H9 (cell line): ENCODE data around the gene PER2. TPM values are rescaled to one million over a fixed set of nuclear protein-coding genes. Genes with fewer than 3 reads are reported as not detected.

Source experiments
- DNase-seq: peaks from one replicate; pipeline ENCODE4 v3.0.0-alpha.2; 2017
- H2AFZ ChIP-seq: one replicate; pipeline ENCODE4 v1.6.1; 2013; ENCODE audit warnings: mild to moderate bottlenecking, low read length, control low read depth, moderate library complexity
- H2AK5ac ChIP-seq: 2 replicates; pipeline ENCODE4 v1.6.1; 2013; ENCODE audit warnings: low read length, control low read depth, mixed read lengths; ENCODE audit not compliant: insufficient read length
- H2BK120ac ChIP-seq: one replicate; pipeline ENCODE4 v1.6.1; 2013; ENCODE audit warnings: low read depth, mild to moderate bottlenecking, low read length, control low read depth, inconsistent platforms; ENCODE audit not compliant: poor library complexity, severe bottlenecking
- H2BK12ac ChIP-seq: 2 replicates; pipeline ENCODE4 v1.6.1; 2013; ENCODE audit warnings: low read length, control low read depth, mixed read lengths, low read depth; ENCODE audit not compliant: insufficient read length
- H2BK15ac ChIP-seq: 2 replicates; pipeline ENCODE4 v1.6.1; 2013; ENCODE audit warnings: low read depth, low read length, control low read depth
- H2BK20ac ChIP-seq: one replicate; pipeline ENCODE4 v1.6.1; 2013; ENCODE audit warnings: low read depth, mild to moderate bottlenecking, low read length, control low read depth, inconsistent platforms; ENCODE audit not compliant: poor library complexity, severe bottlenecking
- H2BK5ac ChIP-seq: 2 replicates; pipeline ENCODE4 v1.6.1; 2013; ENCODE audit warnings: low read length, control low read depth, mixed read lengths; ENCODE audit not compliant: insufficient read length
- H3K14ac ChIP-seq: 2 replicates; pipeline ENCODE4 v1.6.1; 2013; ENCODE audit warnings: low read length, control low read depth; ENCODE audit not compliant: insufficient read depth
- H3K18ac ChIP-seq: 2 replicates; pipeline ENCODE4 v1.6.1; 2013; ENCODE audit warnings: low read depth, mild to moderate bottlenecking, mixed read lengths, low read length, control low read depth; ENCODE audit not compliant: insufficient read length
- H3K23ac ChIP-seq: 2 replicates; pipeline ENCODE4 v1.6.1; 2013; ENCODE audit warnings: low read length, control low read depth, mixed read lengths, low read depth; ENCODE audit not compliant: insufficient read length
- H3K23me2 ChIP-seq: 2 replicates; pipeline ENCODE4 v1.6.1; 2013; ENCODE audit warnings: low read depth, mild to moderate bottlenecking, mixed read lengths, low read length, control low read depth; ENCODE audit not compliant: insufficient read length, poor library complexity, severe bottlenecking
- H3K27ac ChIP-seq: 2 replicates; pipeline ENCODE4 v1.5.1; 2013; ENCODE audit warnings: low read length, control low read depth, mixed read lengths, low read depth; ENCODE audit not compliant: insufficient read length
- H3K27me3 ChIP-seq: 2 replicates; pipeline ENCODE4 v1.6.1; 2013; ENCODE audit warnings: low read length, control low read depth, inconsistent platforms; ENCODE audit not compliant: insufficient read depth
- H3K4ac ChIP-seq: 2 replicates; pipeline ENCODE4 v1.6.1; 2013; ENCODE audit warnings: low read depth, mild to moderate bottlenecking, control low read depth, inconsistent platforms, low read length, moderate library complexity
- H3K4me1 ChIP-seq: 2 replicates; pipeline ENCODE4 v1.6.1; 2013; ENCODE audit warnings: low read length, control low read depth, inconsistent platforms; ENCODE audit not compliant: insufficient read depth
- H3K4me2 ChIP-seq: 2 replicates; pipeline ENCODE4 v1.6.1; 2013; ENCODE audit warnings: low read length, control low read depth, mixed read lengths; ENCODE audit not compliant: insufficient read length, insufficient read depth
- H3K56ac ChIP-seq: 2 replicates; pipeline ENCODE4 v1.6.1; 2013; ENCODE audit warnings: low read depth, mild to moderate bottlenecking, mixed read lengths, low read length, control low read depth; ENCODE audit not compliant: insufficient read length
- H3K79me1 ChIP-seq: 2 replicates; pipeline ENCODE4 v1.6.1; 2013; ENCODE audit warnings: low read depth, mild to moderate bottlenecking, moderate library complexity, low read length, control low read depth, inconsistent platforms; ENCODE audit not compliant: insufficient read depth, poor library complexity, severe bottlenecking
- H3K79me2 ChIP-seq: 2 replicates; pipeline ENCODE4 v1.6.1; 2013; ENCODE audit warnings: low read length, control low read depth, inconsistent platforms; ENCODE audit not compliant: insufficient read depth
- H3K9ac ChIP-seq: 2 replicates; pipeline ENCODE4 v1.6.1; 2013; ENCODE audit warnings: low read length, control low read depth, mixed read lengths; ENCODE audit not compliant: insufficient read length; ENCODE audit errors: extremely low read depth
- H3K9me3 ChIP-seq: one replicate; pipeline ENCODE4 v1.6.1; 2013; ENCODE audit warnings: low read depth, low read length, inconsistent platforms; ENCODE audit not compliant: control insufficient read depth
- H3T11ph ChIP-seq: one replicate; pipeline ENCODE4 v1.6.1; 2013; ENCODE audit warnings: mild to moderate bottlenecking, low read length, control low read depth, inconsistent platforms
- H4K20me1 ChIP-seq: one replicate; pipeline ENCODE4 v1.6.1; 2013; ENCODE audit not compliant: control insufficient read depth, insufficient read length, insufficient read depth
- H4K5ac ChIP-seq: 2 replicates; pipeline ENCODE4 v1.6.1; 2013; ENCODE audit warnings: low read depth, mild to moderate bottlenecking, mixed read lengths, low read length, control low read depth; ENCODE audit not compliant: insufficient read length
- H4K8ac ChIP-seq: replicated peaks from 2 replicates; pipeline ENCODE4 v1.6.1; 2013; ENCODE audit warnings: low read length, control low read depth, mixed read lengths, low read depth; ENCODE audit not compliant: insufficient read length
- H4K91ac ChIP-seq: 2 replicates; pipeline ENCODE4 v1.6.1; 2013; ENCODE audit warnings: low read depth, mild to moderate bottlenecking, moderate library complexity, mixed read lengths, low read length, control low read depth; ENCODE audit not compliant: insufficient read length
- H3K27ac Mint-ChIP-seq, 3 experiments: 2 replicates in 2 of 3; 3 replicates in 1 of 3; pipeline ENCODE4 v1.8.0; 2020 to 2021; ENCODE audit warnings: mixed read lengths in 3 of 3, mild to moderate bottlenecking in 1 of 3, moderate library complexity in 1 of 3
- H3K27me3 Mint-ChIP-seq: 2 replicates; pipeline ENCODE4 v1.8.0; 2021; ENCODE audit warnings: low read depth, mild to moderate bottlenecking, moderate library complexity, mixed read lengths
- H3K36me3 Mint-ChIP-seq, 3 experiments: 2 replicates in 2 of 3; 3 replicates in 1 of 3; pipeline ENCODE4 v1.8.0; 2020 to 2021; ENCODE audit warnings: low read depth in 3 of 3, mixed read lengths in 3 of 3; ENCODE audit not compliant: insufficient read depth in 1 of 3
- H3K4me1 Mint-ChIP-seq, 2 experiments: 2 replicates each; pipeline ENCODE4 v1.8.0; 2020; ENCODE audit warnings: mixed read lengths in 2 of 2
- H3K4me3 Mint-ChIP-seq, 2 experiments: 2 replicates in 1 of 2; 3 replicates in 1 of 2; pipeline ENCODE4 v1.8.0; 2020 to 2021; ENCODE audit warnings: mild to moderate bottlenecking in 2 of 2, mixed read lengths in 2 of 2, moderate library complexity in 1 of 2
- H3K9me3 Mint-ChIP-seq, 2 experiments: 2 replicates in 1 of 2; 3 replicates in 1 of 2; pipeline ENCODE4 v1.8.0; 2020; ENCODE audit warnings: mild to moderate bottlenecking in 2 of 2, mixed read lengths in 2 of 2, moderate library complexity in 1 of 2
- CTCF ChIP-seq: fragments of 200-600 bp; sonication (generic); conservative IDR thresholded peaks from 3 replicates; pipeline ENCODE4 v1.8.0; 2021; ENCODE audit warnings: antibody characterized with exemption, mild to moderate bottlenecking
- WGBS: extraction: QIAGEN DNeasy Blood & Tissue Kit; methylation state at CpG from one replicate; pipeline ENCODE4 v1.1.7; 2013; ENCODE audit warnings: missing lambda C conversion rate, low lambda C conversion rate, mixed read lengths; ENCODE audit not compliant: insufficient read length; ENCODE audit errors: extremely low coverage; 5-methylcytosine and 5-hydroxymethylcytosine counted together
- total RNA-seq: library from RNA; stranded (reverse); gene quantifications from 2 replicates; pipeline ENCODE4 v1.2.1, GENCODE V29; 2021

Gene PER2
- total RNA-seq, 1 experiment from 2014 or later: 12.9 TPM

- Mint-ChIP-seq H3K36me3 (peaks cover 0 to 2% (median 0%) of the 10 kb centered on the region in 3 experiments; a peak in 1 of 7 replicates), H3K27me3 (peaks cover 34% of the 10 kb centered on the region), H3K27ac (no peak overlapping the region), H3K4me3 (no peak overlapping the region), H3K4me1 (peaks cover 12 to 14% of the 10 kb centered on the region in 2 experiments), H3K9me3 (no peaks in the 10 kb centered on the region)
- Histone ChIP-seq H4K8ac (no peak overlapping the region), H2BK12ac (no peak overlapping the region), H2BK15ac (no peak overlapping the region), H2BK5ac (no peak overlapping the region), H3K23ac (no peak overlapping the region), H4K5ac (no peak overlapping the region), H2BK120ac (no peak overlapping the region), H3K23me2 (peaks cover 5% of the 10 kb centered on the region), H3K14ac (no peak overlapping the region; the same call in 1 of the 2 replicates), H3K79me1 (no peaks in the 10 kb centered on the region), H3K9me3 (no peaks in the 10 kb centered on the region), H2BK20ac (no peak overlapping the region), H3K4me1 (peaks cover 3% of the 10 kb centered on the region; the same call in 1 of the 2 replicates), H3K56ac (no peak overlapping the region), H3T11ph (no peak overlapping the region), H3K9ac (no peak overlapping the region), H3K4ac (no peak overlapping the region), H3K4me2 (no peak overlapping the region), H2AFZ (no peak overlapping the region), H4K20me1 (no peaks in the 10 kb centered on the region), H3K27me3 (peaks cover 7% of the 10 kb centered on the region; the same call in 1 of the 2 replicates), H4K91ac (no peak overlapping the region), H2AK5ac (no peak overlapping the region), H3K79me2 (no peaks in the 10 kb centered on the region), H3K27ac (no peak overlapping the region), H3K18ac (no peak overlapping the region)
- no peak for TF ChIP-seq CTCF
- no CpG with 5 or more reads among the region's 38 CpGs for WGBS
- no peak for DNase-seq
Observed at GRCh38 chr2:238225911-238226697, 62.3 kb downstream of the PER2 start.
